ENCODE data around the gene PISD.
"Not testable (repeated sequence)": the region's sequence is repeated elsewhere in the genome, so short reads cannot be mapped to it uniquely, and the experiment has no call there.

- TF ChIP-seq, protein P1, sequence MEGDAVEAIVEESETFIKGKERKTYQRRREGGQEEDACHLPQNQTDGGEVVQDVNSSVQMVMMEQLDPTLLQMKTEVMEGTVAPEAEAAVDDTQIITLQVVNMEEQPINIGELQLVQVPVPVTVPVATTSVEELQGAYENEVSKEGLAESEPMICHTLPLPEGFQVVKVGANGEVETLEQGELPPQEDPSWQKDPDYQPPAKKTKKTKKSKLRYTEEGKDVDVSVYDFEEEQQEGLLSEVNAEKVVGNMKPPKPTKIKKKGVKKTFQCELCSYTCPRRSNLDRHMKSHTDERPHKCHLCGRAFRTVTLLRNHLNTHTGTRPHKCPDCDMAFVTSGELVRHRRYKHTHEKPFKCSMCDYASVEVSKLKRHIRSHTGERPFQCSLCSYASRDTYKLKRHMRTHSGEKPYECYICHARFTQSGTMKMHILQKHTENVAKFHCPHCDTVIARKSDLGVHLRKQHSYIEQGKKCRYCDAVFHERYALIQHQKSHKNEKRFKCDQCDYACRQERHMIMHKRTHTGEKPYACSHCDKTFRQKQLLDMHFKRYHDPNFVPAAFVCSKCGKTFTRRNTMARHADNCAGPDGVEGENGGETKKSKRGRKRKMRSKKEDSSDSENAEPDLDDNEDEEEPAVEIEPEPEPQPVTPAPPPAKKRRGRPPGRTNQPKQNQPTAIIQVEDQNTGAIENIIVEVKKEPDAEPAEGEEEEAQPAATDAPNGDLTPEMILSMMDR (IDR thresholded peaks at IDR 0.05; ENCODE audit: low read depth, low read length), result not testable (repeated sequence)
- TF ChIP-seq EZH2phosphoT487 (IDR thresholded peaks at IDR 0.05; ENCODE audit: low read depth), result not testable (repeated sequence)
These were observed 12.2 kb upstream of the PISD start for GRCh38 chr22:31674219-31674618.
